A549 (cell line): Measurements from ENCODE around the gene IRX5. TPM values are rescaled to one million over a fixed set of nuclear protein-coding genes. Genes with fewer than 3 reads are reported as not detected.

Experiments used
- ATAC-seq, 2 experiments: fragments of 200-7000 bp in 1 of 2; fragments of >200 bp in 1 of 2; cut with Nextera tagmentation in 1 of 2; cut with Tn5 transposase in 1 of 2; 3 replicates each; pipeline versions ENCODE4 v1.8.0 to v1.9.1; 2018 to 2020; ENCODE audit warnings: mild to moderate bottlenecking in 1 of 2, moderate library complexity in 1 of 2
- CTCF ChIA-PET: fragments of 300-600 bp; sonication (Branson Sonifier 250); formaldehyde crosslinking; extraction: SDS; loops from one replicate; lab custom pipeline; 2021; ENCODE audit warnings: antibody characterized with exemption, inconsistent platforms; lab: Yijun Ruan, JAX
- POLR2A ChIA-PET: fragments of 350-600 bp; formaldehyde crosslinking; extraction: SDS; loops from one replicate; lab custom pipeline; 2021; ENCODE audit warnings: antibody characterized with exemption, inconsistent platforms; lab: Yijun Ruan, JAX
- DNase-seq, 2 experiments: peaks; one replicate each; pipeline versions ENCODE4 v3.0.0 to v3.0.0-alpha.2; 2011 to 2016; ENCODE audit warnings: low read depth in 1 of 2, low spot score in 1 of 2
- FAIRE-seq: peaks from 2 replicates; lab custom pipeline; 2011; peaks lifted over from hg19 to GRCh38; lab: Jason Lieb, UNC
- H3K27ac ChIP-seq, 2 experiments: fragments of >200 bp; sonication (Bioruptor Twin); formaldehyde crosslinking; 3 replicates each; pipeline ENCODE4 v1.5.1; 2016 to 2017
- H3K4me1 ChIP-seq: fragments of >200 bp; sonication (Bioruptor Twin); formaldehyde crosslinking; 3 replicates; pipeline ENCODE4 v1.6.1; 2016
- H3K4me2 ChIP-seq: fragments of >200 bp; sonication (Bioruptor Twin); formaldehyde crosslinking; 3 replicates; pipeline ENCODE4 v1.6.1; 2016
- H3K4me3 ChIP-seq: fragments of >200 bp; sonication (Bioruptor Twin); formaldehyde crosslinking; 3 replicates; pipeline ENCODE4 v1.5.1; 2016
- H3K9me3 ChIP-seq: fragments of >200 bp; sonication (Bioruptor Twin); formaldehyde crosslinking; 3 replicates; pipeline ENCODE4 v1.6.1; 2016
- ATOH8 ChIP-seq: fragments of 250-450 bp; sonication (Bioruptor Pico); IDR thresholded peaks from 2 replicates; pipeline ENCODE4 v1.5.0; 2020; ENCODE audit warnings: low read depth, mild to moderate bottlenecking, moderate library complexity
- CBX8 ChIP-seq: fragments of 200-600 bp; sonication (generic); IDR thresholded peaks from 2 replicates; pipeline ENCODE4 v1.6.1; 2016
- E2F6 ChIP-seq: IDR thresholded peaks from 2 replicates; pipeline ENCODE4 v1.6.1; 2012; ENCODE audit warnings: low read depth, borderline replicate concordance
- EHF ChIP-seq: fragments of 250-450 bp; sonication (Bioruptor Pico); IDR thresholded peaks from 2 replicates; pipeline ENCODE4 v1.5.0; 2020; ENCODE audit warnings: mild to moderate bottlenecking
- ELK1 ChIP-seq: fragments of 150-350 bp; IDR thresholded peaks from 2 replicates; pipeline ENCODE4 v1.6.1; 2014; ENCODE audit warnings: low read depth, mild to moderate bottlenecking, low read length
- EP300 ChIP-seq, 2 experiments: fragments of >200 bp; sonication (Bioruptor Twin); formaldehyde crosslinking; IDR thresholded peaks; 2 replicates in 1 of 2; 3 replicates in 1 of 2; pipeline ENCODE4 v1.6.1; 2016 to 2017
- FOSL2 ChIP-seq, 2 experiments: fragments of 450-650 bp in 1 of 2; fragments of >200 bp in 1 of 2; sonication (Bioruptor Twin) in 1 of 2; formaldehyde crosslinking; IDR thresholded peaks; 2 replicates each; pipeline versions ENCODE4 v1.5.0 to v1.6.1; 2016 to 2020; ENCODE audit warnings: mild to moderate bottlenecking in 1 of 2, moderate library complexity in 1 of 2
- GATA3 ChIP-seq: IDR thresholded peaks from 2 replicates; pipeline ENCODE4 v1.6.1; 2012; ENCODE audit warnings: borderline replicate concordance
- HDAC2 ChIP-seq: fragments of 200-600 bp; sonication (generic); IDR thresholded peaks from 2 replicates; pipeline ENCODE4 v1.6.1; 2016
- HEYL ChIP-seq: fragments of 250-450 bp; sonication (Bioruptor Pico); IDR thresholded peaks from 2 replicates; pipeline ENCODE4 v1.8.0; 2021; ENCODE audit warnings: mild to moderate bottlenecking, moderate library complexity
- HOXB13 ChIP-seq: fragments of 250-450 bp; sonication (Bioruptor Pico); IDR thresholded peaks from 2 replicates; pipeline ENCODE4 v1.5.0; 2020; ENCODE audit warnings: low read depth, mild to moderate bottlenecking, moderate library complexity
- KDM1A ChIP-seq: fragments of 200-600 bp; sonication (generic); IDR thresholded peaks from 2 replicates; pipeline ENCODE4 v1.6.1; 2016; ENCODE audit warnings: low read depth, mild to moderate bottlenecking
- KDM5A ChIP-seq: fragments of 200-600 bp; sonication (generic); IDR thresholded peaks from 2 replicates; pipeline ENCODE4 v1.6.1; 2016; ENCODE audit warnings: antibody characterized with exemption, mild to moderate bottlenecking
- MAX ChIP-seq: IDR thresholded peaks from 2 replicates; pipeline ENCODE4 v1.6.1; 2012
- MAZ ChIP-seq: fragments of 150-350 bp; IDR thresholded peaks from 2 replicates; pipeline ENCODE4 v1.6.1; 2014; ENCODE audit warnings: antibody characterized with exemption, low read depth, low read length, borderline replicate concordance
- NFE2L2 ChIP-seq: fragments of 150-350 bp; conservative IDR thresholded peaks from 2 replicates; pipeline ENCODE4 v1.6.1; 2014; ENCODE audit warnings: low read length
- NPAS2 ChIP-seq: fragments of 250-450 bp; sonication (Bioruptor Pico); IDR thresholded peaks from 2 replicates; pipeline ENCODE4 v1.8.0; 2022; ENCODE audit warnings: mild to moderate bottlenecking, moderate library complexity, borderline replicate concordance
- POLR2A ChIP-seq: IDR thresholded peaks from 2 replicates; pipeline ENCODE4 v1.6.1; 2012; ENCODE audit warnings: mild to moderate bottlenecking, low read length
- POLR2AphosphoS2 ChIP-seq: conservative IDR thresholded peaks from 2 replicates; pipeline ENCODE4 v1.6.1; 2012; ENCODE audit warnings: low read length, improper control_type of control experiment, inconsistent platforms
- RAD21 ChIP-seq, 2 experiments: fragments of >200 bp in 1 of 2; sonication (Bioruptor Twin) in 1 of 2; formaldehyde crosslinking in 1 of 2; IDR thresholded peaks in 1 of 2; conservative IDR thresholded peaks in 1 of 2; 2 replicates in 1 of 2; 3 replicates in 1 of 2; pipeline ENCODE4 v1.6.1; 2012 to 2018; ENCODE audit warnings: inconsistent platforms in 1 of 2
- RFX5 ChIP-seq: fragments of 450-650 bp; IDR thresholded peaks from 2 replicates; pipeline ENCODE4 v1.7.1; 2014; ENCODE audit warnings: antibody characterized with exemption, mild to moderate bottlenecking, moderate library complexity
- SMC3 ChIP-seq: fragments of >200 bp; sonication (Bioruptor Twin); formaldehyde crosslinking; IDR thresholded peaks from 3 replicates; pipeline ENCODE4 v1.6.1; 2018; ENCODE audit warnings: inconsistent platforms
- SREBF2 ChIP-seq: fragments of 450-650 bp; IDR thresholded peaks from 2 replicates; pipeline ENCODE4 v1.6.1; 2014; ENCODE audit warnings: mild to moderate bottlenecking, moderate library complexity
- TFCP2L1 ChIP-seq: fragments of 250-450 bp; sonication (Bioruptor Pico); IDR thresholded peaks from 2 replicates; pipeline ENCODE4 v1.5.0; 2021; ENCODE audit warnings: mild to moderate bottlenecking
- TP53 ChIP-seq: fragments of 250-450 bp; sonication (Bioruptor Pico); IDR thresholded peaks from 2 replicates; pipeline ENCODE4 v1.5.0; 2021; ENCODE audit warnings: mild to moderate bottlenecking, moderate library complexity
- ZFP36 ChIP-seq: fragments of 450-650 bp; IDR thresholded peaks from 2 replicates; pipeline ENCODE4 v1.6.1; 2014; ENCODE audit warnings: borderline replicate concordance; ENCODE audit not compliant: partially characterized antibody
- ZNF302 ChIP-seq: fragments of 250-450 bp; sonication (Bioruptor Pico); IDR thresholded peaks from 2 replicates; pipeline ENCODE4 v1.9.0; 2021; ENCODE audit warnings: inconsistent platforms, mild to moderate bottlenecking, moderate library complexity
- ZSCAN20 ChIP-seq: fragments of 250-450 bp; sonication (Bioruptor Pico); IDR thresholded peaks from 2 replicates; pipeline ENCODE4 v1.8.0; 2022; ENCODE audit warnings: mild to moderate bottlenecking, moderate library complexity
- WGBS: methylation state at CpG from one replicate; pipeline ENCODE4 v1.1.6; 2017; ENCODE audit errors: missing lambda C conversion rate; 5-methylcytosine and 5-hydroxymethylcytosine counted together
- polyA plus RNA-seq, 4 experiments: library from polyadenylated mRNA; depleted of rRNA in 3 of 4; stranded (reverse); fragments of >200 nt; fragmentation: RNase III in 1 of 4; extraction: RNeasy Plus Mini Kit Qiagen cat#74134 plus additional on column Dnase treatment in 1 of 4; gene quantifications; 2 replicates in 3 of 4; 3 replicates in 1 of 4; pipeline ENCODE4 v1.2.3, GENCODE V29; 2011 to 2017

The IRX5 gene
- polyA plus RNA-seq, 2 of the 4 experiments (the other 2 are of a cell fraction), result 0.67 to 0.88 TPM

- H3K4me1 ChIP-seq, result peaks cover 20% of the 10 kb centered on the region
- ChIA-PET POLR2A (no interaction called here), CTCF (interaction anchor here (0.6 to 2.1 kb wide), 2 partner anchors 13 to 1386 kb away, joined by 3 to 5 read pairs; no protein-coding TSS in a partner anchor)
- WGBS, result 72% methylated on average over 2 of the region's 2 CpGs
- H3K4me3 ChIP-seq, result no peak overlapping the region
- H3K27ac ChIP-seq, result no peak overlapping the region
- no peaks in the 10 kb centered on the region for H3K9me3 ChIP-seq
- TF ChIP-seq CBX8, result no peak
- no peak for TF ChIP-seq EHF (CRISPR knock-in tag)
- no peak for TF ChIP-seq TFCP2L1 (CRISPR knock-in tag)
- TF ChIP-seq TP53, result no peak
- no peak for TF ChIP-seq GATA3
- no peak for TF ChIP-seq SREBF2
- no peak for TF ChIP-seq MAX
- no peak for TF ChIP-seq NPAS2 (CRISPR knock-in tag)
- TF ChIP-seq RAD21 (conservative IDR thresholded peaks at IDR 0.05 in 1 of 2, IDR thresholded peaks at IDR 0.05 in 1 of 2), result no peak
- no peak for TF ChIP-seq NFE2L2
- TF ChIP-seq ATOH8 (CRISPR knock-in tag), result no peak
- TF ChIP-seq SMC3, result no peak
- no peak for TF ChIP-seq FOSL2 (IDR thresholded peaks at IDR 0.05)
- no peak for TF ChIP-seq FOSL2 (CRISPR knock-in tag; IDR thresholded peaks at IDR 0.05)
- no peak for TF ChIP-seq RFX5
- no peak for TF ChIP-seq HEYL
- TF ChIP-seq KDM5A, result no peak
- DNase-seq, result no peak
- peak; percentile 39 for FAIRE-seq
- ATAC-seq, result no peak
- H3K4me2 ChIP-seq, result no peak overlapping the region
Measured at GRCh38 chr16:54923988-54924387, 6.7 kb upstream of the IRX5 start.

GRCh38 chr16:54926166-54926838 is 4.4 kb upstream of the IRX5 start:
- no peaks in the 10 kb centered on the region for H3K9me3 ChIP-seq
- TF ChIP-seq ELK1, result no peak
- no peak for TF ChIP-seq EP300 (IDR thresholded peaks at IDR 0.05)
- no peak for TF ChIP-seq ZSCAN20 (CRISPR knock-in tag)
- no peak for TF ChIP-seq FOSL2 (IDR thresholded peaks at IDR 0.05)
- TF ChIP-seq FOSL2 (CRISPR knock-in tag; IDR thresholded peaks at IDR 0.05), result 0 out of 2 replicates have a peak, but pooled peaks have one; percentile 10
- TF ChIP-seq, all 56 proteins: peak for 1
- ATAC-seq, result no peak
- 60% methylated on average over 4 of the region's 4 CpGs for WGBS
- FAIRE-seq, result no peak
- ChIA-PET POLR2A (no interaction called here), CTCF (interaction anchor here (1.3 to 1.5 kb wide), 2 partner anchors 10 to 11 kb away, joined by 4 read pairs; no protein-coding TSS in a partner anchor)
- no peak overlapping the region for H3K27ac ChIP-seq
- H3K4me3 ChIP-seq, result no peak overlapping the region
- H3K4me1 ChIP-seq, result peaks cover 20% of the 10 kb centered on the region
- DNase-seq, result no peak
- peak overlapping the region; percentile 81 for H3K4me2 ChIP-seq

- Histone ChIP-seq H3K4me2 (peak overlapping the region; percentile 81), H3K4me3 (peak overlapping the region; percentile 79), H3K9me3 (no peaks in the 10 kb centered on the region), H3K27ac (peak overlapping the region; percentile 96 to 99), H3K4me1 (peaks cover 26% of the 10 kb centered on the region)
- DNase-seq (no peak), ATAC-seq (no peak), FAIRE-seq (no peak)
- ChIA-PET POLR2A (no interaction called here), CTCF (interaction anchor here (1.0 to 1.5 kb wide), 3 partner anchors 9 to 36 kb away, joined by 3 to 4 read pairs (median 3); no protein-coding TSS in a partner anchor)
- 47% methylated on average over 13 of the region's 13 CpGs for WGBS
- TF ChIP-seq POLR2A, result no peak
- no peak for TF ChIP-seq E2F6
- TF ChIP-seq HDAC2, result no peak
- no peak for TF ChIP-seq KDM5A
- TF ChIP-seq ZNF302 (CRISPR knock-in tag), result no peak
- no peak for TF ChIP-seq MAZ
- TF ChIP-seq ZFP36, result no peak
- TF ChIP-seq HOXB13 (CRISPR knock-in tag), result no peak
- TF ChIP-seq KDM1A, result no peak
- no peak for TF ChIP-seq ELK1
- no peak for TF ChIP-seq POLR2AphosphoS2
Measured at GRCh38 chr16:54927125-54928015, 3.3 kb upstream of the IRX5 start.
